AG09309 (cell line): ENCODE data around the gene ZFYVE16.

Experiments
- DNase-seq: peaks from one replicate; pipeline ENCODE4 v3.0.0-alpha.2; 2010; ENCODE audit warnings: low read depth
- H3K4me3 ChIP-seq: 2 replicates; pipeline ENCODE4 v1.5.1; 2011; ENCODE audit warnings: mild to moderate bottlenecking, low read depth, low read length, moderate library complexity; ENCODE audit not compliant: control insufficient read depth
- CTCF ChIP-seq: IDR thresholded peaks from 2 replicates; pipeline ENCODE4 v1.5.1; 2011; ENCODE audit warnings: mild to moderate bottlenecking, low read depth, low read length, inconsistent platforms; ENCODE audit not compliant: insufficient read depth, control insufficient read depth; ENCODE audit errors: missing control alignments

ZFYVE16 gene

GRCh38 chr5:80407735-80408483 lies at the start of gene ZFYVE16:
Gene ZFYVE16, plus strand, starts transcription at chr5:80408064. Its CDS starts 26,084 bp downstream, at chr5:80434148.
- DNase-seq: peak; percentile 86
- H3K4me3 ChIP-seq: peak within 1 kb of the TSS; percentile 89
- TF ChIP-seq CTCF: peak; percentile 39

GRCh38 chr5:80360914-80361444 lies 46.9 kb upstream of the ZFYVE16 start:
- DNase-seq: no peak
- no peak for TF ChIP-seq CTCF
- H3K4me3 ChIP-seq: no peak overlapping the region

GRCh38 chr5:80364892-80365291 lies 43.0 kb upstream of the ZFYVE16 start:
- no peak for TF ChIP-seq CTCF
- no peak for DNase-seq
- no peak overlapping the region for H3K4me3 ChIP-seq

GRCh38 chr5:80368661-80369480 lies 39.0 kb upstream of the ZFYVE16 start:
- H3K4me3 ChIP-seq: no peak overlapping the region
- DNase-seq: no peak
- no peak for TF ChIP-seq CTCF

- no peak overlapping the region for H3K4me3 ChIP-seq
- DNase-seq: no peak
- TF ChIP-seq CTCF: no peak
These were observed 38.3 kb upstream of the ZFYVE16 start for GRCh38 chr5:80369521-80369920.

- TF ChIP-seq CTCF: no peak
- H3K4me3 ChIP-seq: no peak overlapping the region
- DNase-seq: no peak
These were observed 37.5 kb upstream of the ZFYVE16 start for GRCh38 chr5:80370390-80370789.
